IPS DF 6.9 (cell line): ENCODE results near the gene HSF2BP.
"Not testable (repeated sequence)": the region's sequence is repeated elsewhere in the genome, so short reads cannot be mapped to it uniquely, and the experiment has no call there.

Experiments used
- DNase-seq: peaks from one replicate; pipeline ENCODE4 v3.0.0-alpha.2; 2013; ENCODE audit warnings: low read depth, low spot score
- H3K27ac ChIP-seq: one replicate; pipeline ENCODE4 v1.5.1; 2013; ENCODE audit warnings: low read length, control low read depth
- H3K27me3 ChIP-seq: 2 replicates; pipeline ENCODE4 v1.6.1; 2013; ENCODE audit warnings: mild to moderate bottlenecking, low read length; ENCODE audit not compliant: control insufficient read depth, insufficient read depth
- H3K36me3 ChIP-seq: 2 replicates; pipeline ENCODE4 v1.6.1; 2013; ENCODE audit warnings: low read length; ENCODE audit not compliant: control insufficient read depth, insufficient read depth
- H3K4me1 ChIP-seq: 2 replicates; pipeline ENCODE4 v1.6.1; 2013; ENCODE audit warnings: low read length; ENCODE audit not compliant: control insufficient read depth, insufficient read depth
- H3K4me3 ChIP-seq: 2 replicates; pipeline ENCODE4 v1.5.1; 2013; ENCODE audit warnings: mild to moderate bottlenecking, low read length
- H3K9me3 ChIP-seq: 2 replicates; pipeline ENCODE4 v1.6.1; 2013; ENCODE audit warnings: low read length, inconsistent platforms; ENCODE audit not compliant: control insufficient read depth, insufficient read depth
- WGBS: extraction: QIAGEN DNeasy Blood & Tissue Kit; methylation state at CpG from one replicate; pipeline ENCODE4 v1.1.7; 2013; ENCODE audit warnings: mixed read lengths, missing lambda C conversion rate; ENCODE audit not compliant: insufficient read length, insufficient coverage; 5-methylcytosine and 5-hydroxymethylcytosine counted together

HSF2BP gene

GRCh38 chr21:43516295-43516847 lies 142.9 kb downstream of the HSF2BP start:
- not testable (repeated sequence) for H3K9me3 ChIP-seq, H3K36me3 ChIP-seq, H3K4me1 ChIP-seq, H3K4me3 ChIP-seq, H3K27me3 ChIP-seq, DNase-seq, H3K27ac ChIP-seq
- WGBS, result no CpG with 5 or more reads among the region's 4 CpGs

- DNase-seq, H3K4me1 ChIP-seq, H3K27me3 ChIP-seq, H3K27ac ChIP-seq, H3K4me3 ChIP-seq, H3K36me3 ChIP-seq, H3K9me3 ChIP-seq: not testable (repeated sequence)
- no CpG with 5 or more reads among the region's 3 CpGs for WGBS
Observed at GRCh38 chr21:43514834-43515233, 144.5 kb downstream of the HSF2BP start.

- no CpG with 5 or more reads among the region's 3 CpGs for WGBS
- not testable (repeated sequence) for H3K36me3 ChIP-seq, H3K4me3 ChIP-seq, H3K27ac ChIP-seq, DNase-seq, H3K4me1 ChIP-seq, H3K27me3 ChIP-seq, H3K9me3 ChIP-seq
Observed at GRCh38 chr21:43513023-43513422, 146.3 kb downstream of the HSF2BP start.

- not testable (repeated sequence) for H3K9me3 ChIP-seq, H3K27me3 ChIP-seq, H3K4me3 ChIP-seq, H3K36me3 ChIP-seq, H3K27ac ChIP-seq, H3K4me1 ChIP-seq, DNase-seq
- no CpG with 5 or more reads among the region's 4 CpGs for WGBS
Observed at GRCh38 chr21:43511209-43511608, 148.1 kb downstream of the HSF2BP start.

GRCh38 chr21:43510669-43511068 lies 148.6 kb downstream of the HSF2BP start:
- H3K36me3 ChIP-seq, H3K27ac ChIP-seq, H3K4me1 ChIP-seq, H3K4me3 ChIP-seq, DNase-seq, H3K27me3 ChIP-seq, H3K9me3 ChIP-seq: not testable (repeated sequence)
- no CpG with 5 or more reads among the region's 3 CpGs for WGBS

GRCh38 chr21:43503892-43504291 lies 155.4 kb downstream of the HSF2BP start:
- H3K4me1 ChIP-seq, H3K27ac ChIP-seq, H3K36me3 ChIP-seq, H3K27me3 ChIP-seq, H3K4me3 ChIP-seq, H3K9me3 ChIP-seq, DNase-seq: not testable (repeated sequence)
- no CpG with 5 or more reads among the region's 13 CpGs for WGBS

- H3K27me3 ChIP-seq, H3K9me3 ChIP-seq, H3K36me3 ChIP-seq, H3K27ac ChIP-seq, DNase-seq, H3K4me3 ChIP-seq, H3K4me1 ChIP-seq: not testable (repeated sequence)
- no CpG with 5 or more reads among the region's 15 CpGs for WGBS
Observed at GRCh38 chr21:43503075-43503750, 156.1 kb downstream of the HSF2BP start.

- not testable (repeated sequence) for H3K9me3 ChIP-seq, H3K4me1 ChIP-seq, H3K36me3 ChIP-seq, H3K27me3 ChIP-seq, DNase-seq, H3K27ac ChIP-seq, H3K4me3 ChIP-seq
- no CpG with 5 or more reads among the region's 23 CpGs for WGBS
Observed at GRCh38 chr21:43502407-43503071, 156.7 kb downstream of the HSF2BP start.

- H3K4me3 ChIP-seq, DNase-seq, H3K27ac ChIP-seq, H3K36me3 ChIP-seq, H3K27me3 ChIP-seq, H3K9me3 ChIP-seq, H3K4me1 ChIP-seq: not testable (repeated sequence)
- WGBS, result no CpG with 5 or more reads among the region's 8 CpGs
Observed at GRCh38 chr21:43498924-43499323, 160.4 kb downstream of the HSF2BP start.

GRCh38 chr21:43498065-43498464 lies 161.2 kb downstream of the HSF2BP start:
- H3K9me3 ChIP-seq, H3K4me1 ChIP-seq, H3K27me3 ChIP-seq, H3K4me3 ChIP-seq, H3K27ac ChIP-seq, H3K36me3 ChIP-seq, DNase-seq: not testable (repeated sequence)
- no CpG with 5 or more reads among the region's 7 CpGs for WGBS
